Measurements from ENCODE around the gene DOK4. TPM values are rescaled to one million over a fixed set of nuclear protein-coding genes. Genes with fewer than 3 reads are reported as not detected.
A peak's percentile ranks its signal among the peaks of the same experiment; 100 is the strongest.
"Not testable (repeated sequence)": the region's sequence is repeated elsewhere in the genome, so short reads cannot be mapped to it uniquely, and the experiment has no call there.

DOK4 gene
- total and polyA plus RNA-seq, 2 experiments from 2014 or later, result 106 to 112 TPM

DNA sequence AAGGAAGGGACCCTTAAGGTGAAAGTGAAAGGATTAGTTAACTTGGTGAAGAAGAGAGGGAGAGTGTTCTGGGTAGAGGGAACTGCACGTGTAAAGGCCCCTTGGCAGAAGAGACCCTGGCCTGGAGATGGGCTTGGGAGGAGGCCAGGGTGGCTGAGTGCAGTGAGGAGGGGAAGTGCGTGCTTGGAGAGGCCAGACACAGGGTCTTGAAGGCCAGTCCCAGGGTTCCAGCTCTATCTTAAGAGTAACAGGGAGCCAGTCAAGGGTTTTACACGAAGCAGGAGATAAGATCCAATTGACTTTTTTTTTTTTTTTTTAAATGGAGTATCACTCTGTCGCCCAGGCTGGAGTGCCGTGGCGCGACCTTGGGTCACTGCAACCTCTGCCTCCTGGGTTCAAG lies 15.2 kb upstream of the DOK4 start:
- Histone ChIP-seq H3K27me3 (no peaks in the 10 kb centered on the region), H3K4me3 (no peak overlapping the region), H3K9me3 (ENCODE audit: low read depth) (no peaks in the 10 kb centered on the region), H3K4me2 (no peak overlapping the region), H3K36me3 (replicated peaks; ENCODE audit: insufficient read depth, low read depth) (no peaks in the 10 kb centered on the region), H3K9me2 (replicated peaks; ENCODE audit: insufficient read depth) (no peaks in the 10 kb centered on the region), H3K79me2 (no peaks in the 10 kb centered on the region), H2AFZ (no peak overlapping the region), H3K27ac (no peak overlapping the region), H3K4me1 (ENCODE audit: insufficient read depth) (peaks cover 15% of the 10 kb centered on the region), H4K20me1 (ENCODE audit: insufficient read depth, poor library complexity, severe bottlenecking) (no peaks in the 10 kb centered on the region)
- WGBS (ENCODE audit: low lambda C conversion rate, missing lambda C conversion rate), result 66% methylated on average over 7 of the region's 7 CpGs
- no peak for TF ChIP-seq EZH2 (IDR thresholded peaks at IDR 0.05; ENCODE audit: borderline replicate concordance)
- TF ChIP-seq EZH2phosphoT487 (IDR thresholded peaks at IDR 0.05; ENCODE audit: low read depth, severe bottlenecking, unreplicated experiment), result no peak
- TF ChIP-seq, protein P1, sequence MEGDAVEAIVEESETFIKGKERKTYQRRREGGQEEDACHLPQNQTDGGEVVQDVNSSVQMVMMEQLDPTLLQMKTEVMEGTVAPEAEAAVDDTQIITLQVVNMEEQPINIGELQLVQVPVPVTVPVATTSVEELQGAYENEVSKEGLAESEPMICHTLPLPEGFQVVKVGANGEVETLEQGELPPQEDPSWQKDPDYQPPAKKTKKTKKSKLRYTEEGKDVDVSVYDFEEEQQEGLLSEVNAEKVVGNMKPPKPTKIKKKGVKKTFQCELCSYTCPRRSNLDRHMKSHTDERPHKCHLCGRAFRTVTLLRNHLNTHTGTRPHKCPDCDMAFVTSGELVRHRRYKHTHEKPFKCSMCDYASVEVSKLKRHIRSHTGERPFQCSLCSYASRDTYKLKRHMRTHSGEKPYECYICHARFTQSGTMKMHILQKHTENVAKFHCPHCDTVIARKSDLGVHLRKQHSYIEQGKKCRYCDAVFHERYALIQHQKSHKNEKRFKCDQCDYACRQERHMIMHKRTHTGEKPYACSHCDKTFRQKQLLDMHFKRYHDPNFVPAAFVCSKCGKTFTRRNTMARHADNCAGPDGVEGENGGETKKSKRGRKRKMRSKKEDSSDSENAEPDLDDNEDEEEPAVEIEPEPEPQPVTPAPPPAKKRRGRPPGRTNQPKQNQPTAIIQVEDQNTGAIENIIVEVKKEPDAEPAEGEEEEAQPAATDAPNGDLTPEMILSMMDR (IDR thresholded peaks at IDR 0.05; ENCODE audit: poor library complexity), result no peak
- no peak for DNase-seq (ENCODE audit: low spot score)

DNA sequence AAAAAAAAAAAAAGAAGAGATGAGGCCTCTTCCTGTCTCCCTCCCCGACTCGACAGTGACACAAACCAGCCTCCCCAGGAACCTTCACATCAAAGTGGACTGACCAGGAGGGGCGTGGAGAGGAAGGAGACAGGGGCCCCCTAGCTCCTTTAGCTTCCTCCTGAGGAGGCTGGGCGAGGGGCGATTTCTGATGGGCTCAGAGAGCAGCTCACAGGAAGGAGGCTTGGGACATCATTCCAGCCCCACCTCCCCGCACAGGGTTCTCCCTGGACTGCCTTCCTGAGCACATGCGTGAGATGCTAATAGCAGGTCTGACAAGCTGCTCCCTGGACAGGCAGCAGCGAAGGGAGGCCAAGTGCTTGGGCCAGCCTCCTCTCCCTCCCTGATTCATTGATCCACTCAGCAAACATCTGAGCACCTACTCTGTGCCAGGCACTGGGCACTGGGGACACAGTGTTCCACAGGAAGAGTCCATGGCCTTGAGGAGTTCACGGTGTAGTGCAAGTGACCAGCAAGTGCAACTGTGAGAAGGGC lies 14.4 kb upstream of the DOK4 start:
- no peaks in the 10 kb centered on the region for H4K20me1 ChIP-seq (ENCODE audit: insufficient read depth, poor library complexity, severe bottlenecking)
- no peak overlapping the region for H2AFZ ChIP-seq
- H3K9me3 ChIP-seq (ENCODE audit: low read depth), result no peaks in the 10 kb centered on the region
- peaks cover 15% of the 10 kb centered on the region for H3K4me1 ChIP-seq (ENCODE audit: insufficient read depth)
- no peak overlapping the region for H3K4me3 ChIP-seq
- peak; percentile 61 for DNase-seq (ENCODE audit: low spot score)
- no peaks in the 10 kb centered on the region for H3K79me2 ChIP-seq
- no peaks in the 10 kb centered on the region for H3K9me2 ChIP-seq (replicated peaks; ENCODE audit: insufficient read depth)
- 44% methylated on average over 9 of the region's 9 CpGs for WGBS (ENCODE audit: low lambda C conversion rate, missing lambda C conversion rate)
- H3K36me3 ChIP-seq (replicated peaks; ENCODE audit: insufficient read depth, low read depth), result no peaks in the 10 kb centered on the region
- TF ChIP-seq, protein P1 (IDR thresholded peaks at IDR 0.05; ENCODE audit: poor library complexity), result no peak
- peak overlapping the region; percentile 31 for H3K27ac ChIP-seq
- H3K27me3 ChIP-seq, result no peaks in the 10 kb centered on the region
- peak overlapping the region; percentile 5 for H3K4me2 ChIP-seq

DNA sequence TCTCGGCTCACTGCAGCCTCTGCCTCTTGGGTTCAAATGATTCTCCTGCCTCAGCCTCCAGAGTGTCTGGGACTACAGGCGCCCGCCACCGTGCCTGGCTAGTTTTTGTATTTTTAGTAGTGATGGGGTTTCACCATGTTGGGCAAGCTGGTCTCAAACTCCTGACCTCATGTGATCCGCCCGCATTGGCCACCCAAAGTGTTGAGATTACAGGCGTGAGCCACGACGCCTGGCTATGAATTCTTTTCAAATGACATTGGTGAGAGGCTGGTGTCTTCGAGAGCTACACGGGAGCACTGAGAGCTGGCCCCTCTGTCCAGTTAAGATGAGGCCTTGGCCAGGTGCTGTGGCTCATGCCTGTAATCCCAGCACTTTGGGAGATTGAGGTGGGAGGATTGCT lies 13.6 kb upstream of the DOK4 start:
- H3K27ac ChIP-seq; H3K9me2 ChIP-seq (replicated peaks; ENCODE audit: insufficient read depth); H2AFZ ChIP-seq; DNase-seq (ENCODE audit: low spot score); H3K36me3 ChIP-seq (replicated peaks; ENCODE audit: insufficient read depth, low read depth); H3K4me3 ChIP-seq; H3K79me2 ChIP-seq; H3K27me3 ChIP-seq; H3K9me3 ChIP-seq (ENCODE audit: low read depth); H4K20me1 ChIP-seq (ENCODE audit: insufficient read depth, poor library complexity, severe bottlenecking); H3K4me2 ChIP-seq: not testable (repeated sequence)
- peaks cover 15% of the 10 kb centered on the region for H3K4me1 ChIP-seq (ENCODE audit: insufficient read depth)
- 82% methylated on average over 11 of the region's 11 CpGs for WGBS (ENCODE audit: low lambda C conversion rate, missing lambda C conversion rate)

DNA sequence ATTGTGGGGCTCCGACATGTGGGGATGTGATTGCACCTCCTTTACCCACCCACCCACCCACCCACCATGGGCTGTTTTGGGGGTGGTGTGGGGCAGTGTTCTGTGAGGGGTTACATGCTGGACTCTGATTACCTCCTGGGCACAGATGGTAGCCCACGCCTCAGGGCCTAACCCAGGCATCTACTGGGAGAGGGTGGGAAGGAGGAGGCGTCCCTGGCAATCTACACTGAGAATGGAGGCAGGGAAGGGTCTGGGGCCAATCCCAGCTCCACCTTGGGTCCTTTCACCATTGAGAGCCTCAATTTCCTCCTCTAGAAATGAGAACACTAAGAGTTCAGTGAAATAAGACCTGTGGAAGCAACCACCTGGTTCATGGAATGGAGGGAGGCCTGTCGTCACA lies 11.7 kb upstream of the DOK4 start:
- Histone ChIP-seq H3K36me3 (replicated peaks; ENCODE audit: insufficient read depth, low read depth) (no peaks in the 10 kb centered on the region), H3K4me3 (no peak overlapping the region), H3K4me2 (no peak overlapping the region), H4K20me1 (ENCODE audit: insufficient read depth, poor library complexity, severe bottlenecking) (no peaks in the 10 kb centered on the region), H3K27me3 (no peaks in the 10 kb centered on the region), H3K9me2 (replicated peaks; ENCODE audit: insufficient read depth) (no peaks in the 10 kb centered on the region), H3K79me2 (no peaks in the 10 kb centered on the region), H3K27ac (no peak overlapping the region), H2AFZ (no peak overlapping the region), H3K4me1 (ENCODE audit: insufficient read depth) (peaks cover 15% of the 10 kb centered on the region), H3K9me3 (ENCODE audit: low read depth) (no peaks in the 10 kb centered on the region)
- TF ChIP-seq EZH2 (IDR thresholded peaks at IDR 0.05; ENCODE audit: borderline replicate concordance), result no peak
- no peak for TF ChIP-seq EZH2phosphoT487 (IDR thresholded peaks at IDR 0.05; ENCODE audit: low read depth, severe bottlenecking, unreplicated experiment)
- TF ChIP-seq, protein P1 (IDR thresholded peaks at IDR 0.05; ENCODE audit: poor library complexity), result no peak
- no peak for DNase-seq (ENCODE audit: low spot score)
- 99% methylated on average over 4 of the region's 4 CpGs for WGBS (ENCODE audit: low lambda C conversion rate, missing lambda C conversion rate)

All from hepatocyte (in vitro differentiated cells).